SKM-1 (cell line): ENCODE results near the gene RAB43.
"Not testable (repeated sequence)": the region's sequence is repeated elsewhere in the genome, so short reads cannot be mapped to it uniquely, and the experiment has no call there.

Source experiments
- DNase-seq: peaks from one replicate; lab custom pipeline; 2025; ENCODE audit not compliant: unreplicated experiment; lab: John Stamatoyannopoulos, UW

Gene RAB43

GRCh38 chr3:129121792-129122411 lies at the start of gene RAB43:
Gene RAB43, minus strand, starts transcription at chr3:129121804. Its CDS starts 315 bp downstream, at chr3:129121489.
- peak; percentile 35 for DNase-seq

GRCh38 chr3:129166579-129167332 lies 45.2 kb upstream of the RAB43 start:
- no peak for DNase-seq

GRCh38 chr3:129165594-129165993 lies 44.0 kb upstream of the RAB43 start:
- DNase-seq, result not testable (repeated sequence)

- DNase-seq, result no peak
These were observed 42.9 kb upstream of the RAB43 start for GRCh38 chr3:129164500-129164899.

- no peak for DNase-seq
These were observed 41.4 kb upstream of the RAB43 start for GRCh38 chr3:129162729-129163579.

GRCh38 chr3:129161860-129162271 lies 40.3 kb upstream of the RAB43 start:
- DNase-seq, result no peak

- DNase-seq, result peak; percentile 97
These were observed 39.6 kb upstream of the RAB43 start, which contains the start of gene ISY1 for GRCh38 chr3:129160891-129161859. Gene ISY1, minus strand, starts transcription at chr3:129161063. Its CDS starts 88 bp downstream, at chr3:129160975.

GRCh38 chr3:129144786-129145185 lies 23.2 kb upstream of the RAB43 start:
- DNase-seq, result no peak

GRCh38 chr3:129141011-129141410 lies 19.4 kb upstream of the RAB43 start:
- not testable (repeated sequence) for DNase-seq

GRCh38 chr3:129139911-129140310 lies 18.3 kb upstream of the RAB43 start:
- no peak for DNase-seq

- DNase-seq, result not testable (repeated sequence)
These were observed 14.7 kb upstream of the RAB43 start for GRCh38 chr3:129136275-129136674.

GRCh38 chr3:129132097-129132866 lies 10.7 kb upstream of the RAB43 start:
- DNase-seq, result no peak

- no peak for DNase-seq
These were observed 10.0 kb upstream of the RAB43 start for GRCh38 chr3:129131465-129132088.

GRCh38 chr3:129130291-129130813 lies 8.7 kb upstream of the RAB43 start:
- DNase-seq, result no peak

- no peak for DNase-seq
These were observed 7.0 kb upstream of the RAB43 start for GRCh38 chr3:129128357-129129155.

GRCh38 chr3:129126726-129127280 lies 5.2 kb upstream of the RAB43 start:
- DNase-seq, result no peak

GRCh38 chr3:129123314-129124060 lies 1.9 kb upstream of the RAB43 start:
- DNase-seq, result peak; percentile 23
